Lower leg skin (tissue), 4 donors: Measurements from ENCODE around the gene ADAMTSL2. TPM values are rescaled to one million over a fixed set of nuclear protein-coding genes. Genes with fewer than 3 reads are reported as not detected.

Experiments used
- DNase-seq, 2 donors: peaks; one replicate each; pipeline ENCODE4 v3.0.0-alpha.2; 2019; ENCODE audit warnings: low spot score in 2 of 2
- H3K4me3 ChIP-seq: fragments of 200-600 bp; sonication (generic); 2 replicates; pipeline ENCODE4 v1.5.1; 2017; ENCODE audit warnings: mild to moderate bottlenecking, low read depth; ENCODE audit not compliant: poor library complexity, severe bottlenecking
- CTCF ChIP-seq, 3 donors: fragments of 450-650 bp; IDR thresholded peaks; one replicate each; pipeline ENCODE4 v1.5.1; 2016; ENCODE audit warnings: antibody characterized with exemption in 3 of 3, mild to moderate bottlenecking in 3 of 3, moderate library complexity in 2 of 3
- POLR2A ChIP-seq, 2 donors: fragments of 450-650 bp; IDR thresholded peaks; one replicate each; pipeline ENCODE4 v1.6.1; 2016 to 2017; ENCODE audit warnings: antibody characterized with exemption in 2 of 2, mild to moderate bottlenecking in 1 of 2, moderate library complexity in 1 of 2
- WGBS, 2 donors: methylation state at CpG; one replicate each; pipeline ENCODE4 v1.1.5; 2018; 5-methylcytosine and 5-hydroxymethylcytosine counted together
- intact Hi-C: fragments of 100-400 bp; cut with DNase I; formaldehyde crosslinking; loops from one replicate; pipeline ENCODE4 v1.15.0; 2023; ENCODE audit warnings: low total_unique reads
- total RNA-seq, 4 donors: library from RNA; depleted of rRNA; stranded (reverse); fragments of >200 nt; gene quantifications; one replicate each; pipeline ENCODE4 v1.1.0, GENCODE V29; 2016

Gene ADAMTSL2
- total RNA-seq, 4 donors from 2014 or later, result 0.08 to 1.5 (median 0.32) TPM; not detected in 1

GRCh38 chr9:133566382-133566781, 31.9 kb downstream of the ADAMTSL2 start:
- DNase-seq, result no peak
- no peak overlapping the region for H3K4me3 ChIP-seq
- no peak for TF ChIP-seq CTCF (IDR thresholded peaks at IDR 0.05)
- no peak for TF ChIP-seq POLR2A (IDR thresholded peaks at IDR 0.05)
- 89 to 94% methylated on average over 10 to 14 of the region's 14 CpGs for WGBS, 2 donors
- intact Hi-C loops, result no loop called here

GRCh38 chr9:133566817-133567216, 32.3 kb downstream of the ADAMTSL2 start:
- no peak for DNase-seq
- no peak overlapping the region for H3K4me3 ChIP-seq
- intact Hi-C loops, result no loop called here
- TF ChIP-seq CTCF (IDR thresholded peaks at IDR 0.05), result no peak
- TF ChIP-seq POLR2A (IDR thresholded peaks at IDR 0.05), result no peak
- 91 to 92% methylated on average over 13 to 15 of the region's 17 CpGs for WGBS, 2 donors

GRCh38 chr9:133568186-133568585, 33.7 kb downstream of the ADAMTSL2 start:
- TF ChIP-seq POLR2A (IDR thresholded peaks at IDR 0.05) (no peak), CTCF (IDR thresholded peaks at IDR 0.05) (no peak)
- intact Hi-C loops, result no loop called here
- DNase-seq, result no peak
- WGBS, 2 donors, result 91 to 94% methylated on average over 28 to 33 of the region's 33 CpGs
- H3K4me3 ChIP-seq, result no peak overlapping the region

- WGBS, 2 donors, result 79 to 85% methylated on average over 14 of the region's 14 CpGs
- no peak overlapping the region for H3K4me3 ChIP-seq
- TF ChIP-seq CTCF (IDR thresholded peaks at IDR 0.05) (no peak), POLR2A (IDR thresholded peaks at IDR 0.05) (no peak)
- no peak for DNase-seq
- intact Hi-C loops, result no loop called here
Observed at GRCh38 chr9:133569121-133569785, 34.7 kb downstream of the ADAMTSL2 start.

- 69 to 70% methylated on average over 19 to 32 of the region's 36 CpGs for WGBS, 2 donors
- intact Hi-C loops, result no loop called here
- DNase-seq, result no peak
- no peak overlapping the region for H3K4me3 ChIP-seq
- TF ChIP-seq POLR2A (IDR thresholded peaks at IDR 0.05), result no peak
- no peak for TF ChIP-seq CTCF (IDR thresholded peaks at IDR 0.05)
Observed at GRCh38 chr9:133569891-133570690, 35.6 kb downstream of the ADAMTSL2 start.
